Gastroesophageal sphincter (tissue), 3 donors: ENCODE data around the gene TAC3.
"Not testable (repeated sequence)": the region's sequence is repeated elsewhere in the genome, so short reads cannot be mapped to it uniquely, and the experiment has no call there.

Source experiments
- CTCF ChIP-seq, 4 experiments: fragments of 200-600 bp in 2 of 4; fragments of 450-650 bp in 2 of 4; sonication (generic) in 1 of 4; IDR thresholded peaks; one replicate each; pipeline ENCODE4 v1.5.1; 2017 to 2019; ENCODE audit warnings: antibody characterized with exemption in 4 of 4, mild to moderate bottlenecking in 2 of 4, moderate library complexity in 2 of 4
- EP300 ChIP-seq: sonication (generic); formaldehyde crosslinking; IDR thresholded peaks from one replicate; pipeline ENCODE4 v1.6.1; 2017; ENCODE audit warnings: antibody characterized with exemption, mild to moderate bottlenecking
- POLR2AphosphoS5 ChIP-seq: sonication (generic); formaldehyde crosslinking; IDR thresholded peaks from one replicate; pipeline ENCODE4 v1.6.1; 2017; ENCODE audit warnings: antibody characterized with exemption

GRCh38 chr12:56977361-56977760 is 39.0 kb downstream of the TAC3 start:
- not testable (repeated sequence) for TF ChIP-seq CTCF (IDR thresholded peaks at IDR 0.05); EP300; POLR2AphosphoS5
